Colonic mucosa (tissue), 4 donors: ENCODE data around the gene DEPDC4. TPM values are rescaled to one million over a fixed set of nuclear protein-coding genes. Genes with fewer than 3 reads are reported as not detected.

ENCODE experiments used
- DNase-seq: peaks from one replicate; pipeline ENCODE4 v3.0.0-alpha.2; 2020
- H3K27ac ChIP-seq: fragments of 200-600 bp; one replicate; pipeline ENCODE4 v1.8.0; 2021
- H3K27me3 ChIP-seq: fragments of 200-600 bp; one replicate; pipeline ENCODE4 v1.8.0; 2021
- H3K36me3 ChIP-seq: fragments of 200-600 bp; one replicate; pipeline ENCODE4 v1.8.0; 2021
- H3K4me1 ChIP-seq: fragments of 200-600 bp; one replicate; pipeline ENCODE4 v1.8.0; 2021; ENCODE audit warnings: mild to moderate bottlenecking
- H3K4me3 ChIP-seq: fragments of 200-600 bp; one replicate; pipeline ENCODE4 v1.8.0; 2021
- H3K9ac ChIP-seq, 2 donors: one replicate each; pipeline ENCODE4 v1.7.0; 2013; ENCODE audit warnings: control low read depth in 2 of 2, low read depth in 2 of 2, low read length in 2 of 2
- H3K9me3 ChIP-seq: fragments of 200-600 bp; one replicate; pipeline ENCODE4 v1.8.0; 2021
- CTCF ChIP-seq: fragments of 200-600 bp; IDR thresholded peaks from one replicate; pipeline ENCODE4 v1.8.0; 2022; ENCODE audit warnings: antibody characterized with exemption, mild to moderate bottlenecking
- intact Hi-C: fragments of 100-400 bp; cut with DNase I; formaldehyde crosslinking; loops from one replicate; pipeline ENCODE4 v1.14.1; 2022
- total RNA-seq, 2 donors: library from RNA; stranded (reverse); fragmentation: NEBNext Ultra II Directional in 1 of 2; extraction: Animal tissue kit (Norgen Biotek cat#: 25700) in 1 of 2; gene quantifications; one replicate each; pipeline ENCODE4 v1.2.1, GENCODE V29; 2021
- donor health status: healthy.
- donor health status: DM: no; HTN: no; CAD: no.
- donor health status: DM: no; HTN: no; CAD: no.

Gene DEPDC4
- total RNA-seq, 2 donors from 2014 or later, result 2.8 to 2.9 TPM

- H3K9me3 ChIP-seq, result no peaks in the 10 kb centered on the region
- no peaks in the 10 kb centered on the region for H3K4me1 ChIP-seq
- H3K27me3 ChIP-seq, result no peaks in the 10 kb centered on the region
- no peak for DNase-seq
- no peak overlapping the region for H3K27ac ChIP-seq
- peaks cover 9% of the 10 kb centered on the region for H3K36me3 ChIP-seq
- intact Hi-C loops, result loop anchor here (10.0 kb wide), 1 partner anchor 118 kb away; no protein-coding TSS in a partner anchor
- TF ChIP-seq CTCF, result no peak
- no peak overlapping the region for H3K9ac ChIP-seq
- no peak overlapping the region for H3K4me3 ChIP-seq
Measured at GRCh38 chr12:100216337-100216736, 50.5 kb downstream of the DEPDC4 start.

- Histone ChIP-seq H3K27ac (no peak overlapping the region), H3K4me3 (no peak overlapping the region), H3K4me1 (no peaks in the 10 kb centered on the region), H3K27me3 (no peaks in the 10 kb centered on the region), H3K36me3 (peaks cover 5% of the 10 kb centered on the region), H3K9me3 (no peaks in the 10 kb centered on the region), H3K9ac (no peak overlapping the region)
- TF ChIP-seq CTCF, result no peak
- intact Hi-C loops, result loop anchor here (10.0 kb wide), 1 partner anchor 120 kb away; no protein-coding TSS in a partner anchor
- DNase-seq, result no peak
Measured at GRCh38 chr12:100215209-100215608, 51.7 kb downstream of the DEPDC4 start.

GRCh38 chr12:100214518-100214917, 52.4 kb downstream of the DEPDC4 start:
- no peak for TF ChIP-seq CTCF
- Histone ChIP-seq H3K4me1 (no peaks in the 10 kb centered on the region), H3K9me3 (no peaks in the 10 kb centered on the region), H3K27me3 (no peaks in the 10 kb centered on the region), H3K9ac (no peak overlapping the region), H3K4me3 (no peak overlapping the region), H3K27ac (no peak overlapping the region), H3K36me3 (peaks cover 5% of the 10 kb centered on the region)
- intact Hi-C loops, result loop anchor here (10.0 kb wide), 1 partner anchor 120 kb away; no protein-coding TSS in a partner anchor
- no peak for DNase-seq

GRCh38 chr12:100213016-100213891, 53.6 kb downstream of the DEPDC4 start:
- Histone ChIP-seq H3K27me3 (no peaks in the 10 kb centered on the region), H3K9me3 (no peaks in the 10 kb centered on the region), H3K36me3 (peaks cover 9% of the 10 kb centered on the region), H3K4me1 (no peaks in the 10 kb centered on the region), H3K27ac (no peak overlapping the region), H3K4me3 (no peak overlapping the region), H3K9ac (no peak overlapping the region)
- no peak for DNase-seq
- intact Hi-C loops, result loop anchor here (10.0 kb wide), 1 partner anchor 122 kb away; no protein-coding TSS in a partner anchor
- TF ChIP-seq CTCF, result no peak

- no peak for DNase-seq
- intact Hi-C loops, result loop anchor here (10.0 kb wide), 1 partner anchor 123 kb away; no protein-coding TSS in a partner anchor
- H3K9me3 ChIP-seq, result no peaks in the 10 kb centered on the region
- TF ChIP-seq CTCF, result no peak
- H3K4me3 ChIP-seq, result no peak overlapping the region
- H3K27me3 ChIP-seq, result no peaks in the 10 kb centered on the region
- peaks cover 17% of the 10 kb centered on the region for H3K36me3 ChIP-seq
- H3K27ac ChIP-seq, result no peak overlapping the region
- no peak overlapping the region for H3K9ac ChIP-seq
- H3K4me1 ChIP-seq, result no peaks in the 10 kb centered on the region
Measured at GRCh38 chr12:100211698-100212097, 55.2 kb downstream of the DEPDC4 start.
